Upper lobe of left lung (tissue), 4 donors: ENCODE data around the gene MRPL50.

ENCODE experiments used
- CTCF ChIP-seq, 6 experiments: fragments of 450-650 bp in 4 of 6; fragments of 200-600 bp in 2 of 6; sonication (generic) in 2 of 6; IDR thresholded peaks; one replicate each; pipeline ENCODE4 v1.5.1; 2016 to 2019; ENCODE audit warnings: antibody characterized with exemption in 6 of 6
- EP300 ChIP-seq, 4 donors: sonication (generic); formaldehyde crosslinking; IDR thresholded peaks; one replicate each; pipeline ENCODE4 v1.5.1; 2017; ENCODE audit warnings: antibody characterized with exemption in 4 of 4, control low read depth in 2 of 4

- TF ChIP-seq CTCF (IDR thresholded peaks at IDR 0.05) (no peak), EP300 (IDR thresholded peaks at IDR 0.05) (no peak)
Measured at GRCh38 chr9:101421653-101422065, 23.2 kb upstream of the MRPL50 start.
